SKM-1 treated with dmso at 0.1 percent for 144 hours (cell line): ENCODE results near the gene KCTD6.

Source experiments
- DNase-seq: peaks from one replicate; lab custom pipeline; 2025; ENCODE audit not compliant: unreplicated experiment; lab: John Stamatoyannopoulos, UW

Gene KCTD6

DNA sequence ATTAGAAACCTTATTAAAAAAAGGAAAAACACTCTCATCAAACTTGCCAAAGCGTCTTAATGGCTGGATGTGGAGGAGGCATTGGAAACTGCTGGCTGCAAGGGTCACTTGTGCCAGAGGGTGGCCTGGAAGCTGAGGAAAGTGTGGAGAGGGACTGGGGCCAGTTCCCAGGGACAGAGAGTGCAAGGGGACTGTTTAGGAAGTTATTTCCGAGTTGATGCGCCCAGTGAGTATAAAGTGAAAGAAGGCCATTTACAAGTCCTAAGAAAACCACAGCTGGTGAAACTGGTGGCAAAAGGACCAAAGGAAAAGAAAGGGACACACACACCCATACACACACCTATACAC lies 7.2 kb upstream of the KCTD6 start:
- DNase-seq = no peak

DNA sequence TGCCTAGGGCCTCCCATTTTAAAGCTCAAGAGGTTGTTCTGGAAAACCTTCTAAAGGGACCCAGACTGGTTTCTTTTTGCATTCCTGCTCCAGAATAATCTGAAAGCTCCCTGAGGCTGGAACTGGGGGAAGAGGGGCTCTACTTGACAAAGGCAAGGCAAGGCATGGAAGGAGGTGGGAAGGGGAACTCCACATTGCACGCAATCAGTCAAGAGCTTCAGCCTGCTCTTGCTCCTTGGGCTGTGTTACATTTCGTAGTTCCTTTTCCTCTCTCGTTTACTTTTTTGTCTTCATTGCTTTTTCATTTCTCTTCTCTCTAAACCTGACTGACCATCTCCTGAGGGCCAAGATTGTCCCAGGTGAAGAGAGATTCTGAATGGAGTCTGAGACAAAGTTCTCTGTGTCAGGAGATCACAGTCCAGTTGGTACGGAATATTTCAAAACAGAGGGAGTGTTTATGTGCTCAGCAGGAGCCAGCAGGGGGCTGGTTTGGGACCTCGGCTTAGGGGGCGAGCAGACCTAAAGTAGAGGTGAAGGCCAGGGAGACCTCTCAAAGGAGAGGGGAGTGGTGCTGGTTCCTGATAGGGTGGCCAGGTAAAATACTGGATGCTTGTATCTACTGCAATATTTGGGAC lies 6.0 kb upstream of the KCTD6 start:
- DNase-seq = no peak

DNA sequence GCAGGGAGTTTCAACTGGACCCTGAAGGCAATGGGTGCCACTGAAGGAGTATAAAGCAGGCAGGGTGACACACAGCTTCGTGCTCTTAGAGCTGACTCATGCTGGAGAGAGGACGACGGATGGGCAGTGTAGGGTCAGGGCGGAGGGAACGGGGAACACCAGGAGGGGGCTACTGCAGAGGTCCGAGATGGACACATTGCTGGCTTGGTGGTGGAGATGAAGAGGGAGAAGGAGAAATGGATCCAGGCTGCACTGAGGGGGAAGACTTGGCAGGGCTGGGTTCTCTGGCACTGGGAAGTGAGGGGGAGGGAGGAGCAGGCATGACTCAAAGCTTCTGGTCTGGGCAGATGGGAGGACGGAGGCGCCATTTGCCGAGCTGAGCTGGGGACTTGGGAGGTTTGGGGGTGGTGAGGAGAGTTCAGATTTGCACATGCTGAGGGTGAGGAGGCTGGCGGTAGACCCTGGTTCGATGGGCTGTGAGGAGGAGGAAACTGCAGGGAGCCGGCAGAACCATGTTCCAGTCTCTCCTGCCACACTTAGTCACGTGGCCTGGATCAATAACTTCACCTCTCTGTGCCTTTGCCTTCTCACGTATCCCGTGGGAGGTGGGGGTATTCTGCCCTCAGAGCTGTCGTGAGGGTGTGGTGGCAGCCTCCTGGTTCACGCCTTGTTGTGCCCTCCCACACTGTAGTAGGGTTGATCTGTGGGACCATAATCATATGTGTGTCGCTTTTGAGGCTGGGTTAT lies 4.6 kb upstream of the KCTD6 start:
- DNase-seq = no peak

DNA sequence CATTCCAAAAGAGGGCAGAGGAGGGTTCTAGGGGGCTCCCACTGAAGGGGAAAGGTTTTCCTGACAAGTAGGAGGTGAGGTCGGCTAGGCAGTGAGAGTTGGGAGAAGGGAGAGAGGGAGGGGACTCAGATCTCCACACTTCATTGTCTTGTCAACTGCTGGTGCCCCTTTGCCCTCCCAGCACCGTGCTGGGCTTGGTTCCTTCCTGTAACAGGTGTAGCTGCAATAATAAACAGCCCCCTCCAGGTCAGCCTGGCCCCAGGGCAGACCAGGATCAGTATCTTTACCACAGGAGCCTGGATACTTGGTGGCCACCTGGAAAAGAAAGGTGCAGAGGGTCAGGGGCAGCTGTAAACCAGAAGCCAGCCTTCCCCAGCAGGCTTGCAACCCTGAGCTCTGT lies 2.9 kb upstream of the KCTD6 start:
- no peak for DNase-seq

DNA sequence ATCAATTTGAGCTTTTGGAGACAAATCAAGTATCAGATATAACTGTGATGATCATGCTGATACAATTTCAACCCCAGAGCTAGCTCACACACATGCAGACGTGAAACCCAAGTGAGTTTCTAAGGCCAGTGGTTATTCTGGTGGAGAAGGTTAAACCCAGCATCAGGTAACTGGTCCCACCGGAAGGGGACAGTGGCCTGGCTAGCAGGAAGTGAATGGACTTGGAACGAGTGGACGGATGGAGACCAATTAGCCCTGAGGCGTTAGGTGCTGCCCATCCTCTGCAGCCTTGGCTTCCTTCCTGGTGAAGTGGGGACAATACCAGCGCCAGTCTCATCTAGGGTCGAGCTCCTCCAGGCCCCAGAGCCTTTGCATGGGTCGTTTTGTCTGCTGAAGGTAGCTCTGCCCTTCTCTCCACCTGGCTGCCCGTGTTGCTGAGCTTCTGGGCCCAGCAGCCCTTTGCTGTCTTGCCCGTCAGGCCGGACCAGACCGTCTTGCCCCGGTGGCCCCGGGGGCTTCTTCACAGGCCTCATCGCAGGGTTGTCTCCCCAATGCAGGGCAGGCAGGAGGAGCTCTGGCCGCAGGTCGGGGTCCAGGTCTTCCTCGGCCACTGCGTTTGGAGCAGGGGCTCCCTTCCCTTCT lies 915 bp upstream of the KCTD6 start:
- no peak for DNase-seq

DNA sequence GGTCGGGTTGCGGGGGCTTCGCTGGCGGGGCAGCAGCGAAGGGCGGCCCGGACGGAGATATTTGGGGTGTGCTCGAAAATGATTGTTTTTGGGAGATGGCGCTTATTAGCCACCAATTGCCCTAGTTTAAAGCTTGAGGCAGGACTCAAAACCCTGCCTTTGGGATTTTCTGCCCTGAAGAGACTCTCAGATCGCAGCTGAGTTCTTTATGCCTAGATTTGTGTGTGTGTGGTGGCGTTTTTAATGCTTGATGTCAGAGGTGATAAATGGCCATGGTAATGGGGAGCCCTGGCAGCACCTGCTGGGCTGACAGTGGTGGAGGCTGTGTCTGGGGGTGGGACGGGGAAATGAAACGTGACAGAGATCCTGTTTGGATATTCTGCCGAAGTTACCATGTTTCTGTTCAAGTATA lies 604 bp downstream of the KCTD6 start:
- DNase-seq = no peak

DNA sequence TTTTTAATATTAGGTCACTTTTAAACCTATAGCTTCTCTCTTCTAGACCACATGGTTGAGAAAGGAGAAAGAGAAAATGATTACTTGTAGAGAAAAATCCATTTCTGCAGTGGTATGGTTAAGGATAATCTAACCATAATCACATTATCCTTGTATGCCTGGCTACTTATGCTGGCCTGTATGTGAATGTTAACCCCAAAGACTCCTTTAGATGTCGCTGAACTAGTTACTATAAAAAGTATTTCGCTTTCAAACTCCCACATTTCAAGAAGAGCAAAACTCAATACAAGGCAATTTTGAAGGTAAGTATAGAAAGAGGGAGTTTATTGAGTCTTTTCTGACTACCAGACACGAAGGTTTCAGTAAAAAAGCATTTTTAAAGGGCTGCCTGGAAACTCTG lies 2.2 kb downstream of the KCTD6 start:
- no peak for DNase-seq

DNA sequence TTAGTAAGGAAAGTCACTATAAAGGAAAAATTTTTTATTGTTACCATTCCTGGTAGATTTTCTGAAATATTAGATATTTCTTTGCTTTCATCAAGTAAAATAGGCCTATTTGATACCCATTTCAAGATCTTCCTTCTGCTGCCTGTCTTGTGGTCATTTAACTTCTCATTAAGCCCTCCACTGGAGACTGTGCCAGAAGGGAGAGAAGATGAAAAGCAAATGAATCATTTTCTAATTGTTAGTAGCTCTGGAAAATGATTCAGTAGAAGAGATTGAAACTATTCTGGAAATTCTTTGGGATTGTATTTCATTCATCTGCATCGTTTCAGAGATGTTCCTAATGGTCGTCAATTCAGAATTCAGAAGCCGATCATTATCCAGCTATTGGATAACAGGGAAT lies 3.2 kb downstream of the KCTD6 start:
- no peak for DNase-seq

DNA sequence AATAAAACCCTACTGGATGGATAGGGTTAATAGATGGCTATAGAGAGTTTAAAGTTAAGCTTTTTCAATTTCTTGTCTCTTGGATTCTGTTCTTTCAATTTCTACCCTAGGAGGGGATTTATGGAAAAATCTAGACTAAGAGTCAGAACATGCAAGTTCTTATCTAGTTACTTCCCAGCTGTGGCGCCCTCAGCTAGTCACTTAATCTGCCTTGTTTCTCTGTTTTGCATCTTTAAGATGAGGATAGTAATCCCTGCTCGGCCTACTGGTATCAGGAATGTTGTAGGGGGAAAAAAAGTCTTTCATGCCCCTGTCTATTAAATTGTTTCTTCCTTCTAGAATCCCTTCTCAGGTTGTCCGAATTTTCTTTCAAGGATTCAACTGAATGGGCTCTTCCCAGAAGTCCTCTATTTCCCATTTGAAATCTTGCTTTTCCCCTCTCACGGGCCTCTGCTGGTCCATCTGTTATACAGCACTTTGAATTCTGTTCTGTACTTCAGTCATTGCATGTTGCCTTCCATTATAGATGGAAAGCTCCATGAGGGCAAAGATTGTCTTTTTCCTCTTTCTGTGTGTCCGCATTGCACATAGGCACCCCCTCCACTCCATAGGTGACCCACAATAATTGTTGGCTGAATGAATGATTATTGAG lies 4.4 kb downstream of the KCTD6 start:
- DNase-seq = no peak

DNA sequence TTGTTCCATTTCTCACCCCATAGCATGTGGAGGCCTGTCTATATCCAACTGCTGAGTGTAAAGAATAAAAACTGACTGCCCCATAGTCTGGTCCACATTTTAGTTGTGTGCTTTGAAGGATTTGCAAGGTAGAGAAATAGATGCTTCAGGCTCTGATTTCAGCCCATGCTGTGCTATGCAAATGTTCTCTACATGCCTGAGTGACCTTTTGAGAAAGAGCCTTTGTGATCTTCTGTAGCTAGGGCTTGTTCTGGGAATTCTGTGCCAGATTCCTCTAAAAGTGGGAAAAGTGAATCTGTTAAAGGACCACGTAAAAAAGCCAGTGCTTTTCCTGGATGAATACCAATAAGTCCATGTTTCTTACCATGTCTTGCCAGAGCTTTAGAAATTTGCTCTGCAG lies 5.2 kb downstream of the KCTD6 start:
- DNase-seq = no peak

DNA sequence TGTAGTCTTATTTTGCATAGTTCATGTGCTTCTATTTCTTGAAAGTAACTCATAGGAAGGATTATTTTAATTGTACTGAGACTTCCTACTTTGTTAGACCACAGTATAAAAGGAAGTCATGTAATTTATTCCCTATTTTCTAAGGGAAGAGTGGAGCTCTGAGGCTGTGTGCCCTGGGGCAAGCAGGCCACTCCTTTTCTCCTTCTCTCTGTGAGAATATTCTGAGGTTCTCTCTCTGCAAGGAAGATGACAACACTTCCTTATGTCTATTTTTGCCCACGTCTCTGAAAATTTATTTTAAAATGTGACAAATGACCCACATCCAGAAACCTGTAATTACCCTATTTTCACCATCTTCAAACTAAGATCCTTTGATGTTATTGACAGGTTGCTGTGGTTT lies 11.0 kb downstream of the KCTD6 start:
- DNase-seq = no peak

DNA sequence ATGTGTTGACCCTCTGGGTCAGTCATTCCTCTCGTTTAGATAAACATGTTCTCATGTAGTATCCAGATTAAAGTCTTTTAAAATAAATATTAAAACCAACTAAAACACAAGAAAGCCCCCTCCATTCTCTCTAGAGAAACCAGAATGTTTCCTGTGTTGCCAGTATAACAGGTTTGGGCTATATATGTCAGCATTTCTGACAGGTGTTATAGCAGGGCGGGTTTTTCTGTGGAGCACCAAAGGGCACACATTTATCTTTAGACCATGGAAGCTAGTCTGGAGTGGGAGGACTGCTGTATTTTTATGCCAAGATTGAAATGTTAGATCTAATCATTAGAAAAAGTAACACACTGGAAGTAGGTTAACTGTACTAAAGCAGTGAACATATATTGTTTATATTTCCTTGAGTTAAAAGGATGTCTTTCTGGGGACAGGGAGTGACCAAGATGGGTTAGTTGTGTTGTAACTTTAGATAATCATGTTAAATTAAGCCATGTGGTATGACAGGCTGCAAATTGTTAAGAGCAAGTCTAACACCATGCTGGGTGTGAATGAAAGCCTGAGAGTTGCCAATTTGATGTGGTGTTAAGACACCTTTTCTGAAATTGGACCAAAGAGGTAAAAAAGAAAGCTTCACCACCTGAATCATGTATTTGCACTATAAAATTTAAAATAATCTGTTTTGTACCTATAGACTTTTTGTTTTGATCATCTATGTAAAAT lies 15.6 kb downstream of the KCTD6 start:
- DNase-seq = no peak

DNA sequence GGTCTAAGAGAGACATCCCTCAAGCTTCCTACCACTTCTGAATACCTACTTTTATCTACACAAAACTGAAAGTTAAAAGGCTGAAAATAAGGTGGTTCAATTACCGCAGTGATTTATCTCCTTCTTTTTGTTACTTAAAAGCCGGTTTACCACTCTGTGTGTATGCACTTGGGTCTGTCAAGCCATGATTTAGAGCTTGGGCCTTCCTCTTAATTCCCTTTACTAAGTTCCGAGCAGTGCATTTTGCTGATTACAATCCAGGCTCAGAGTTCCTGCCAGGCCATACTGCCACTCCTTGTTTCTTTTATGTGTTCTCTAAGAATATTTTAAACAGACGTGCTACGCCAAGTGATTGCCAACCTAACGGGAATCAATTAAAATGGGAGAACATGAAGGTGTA lies 16.5 kb downstream of the KCTD6 start:
- no peak for DNase-seq

DNA sequence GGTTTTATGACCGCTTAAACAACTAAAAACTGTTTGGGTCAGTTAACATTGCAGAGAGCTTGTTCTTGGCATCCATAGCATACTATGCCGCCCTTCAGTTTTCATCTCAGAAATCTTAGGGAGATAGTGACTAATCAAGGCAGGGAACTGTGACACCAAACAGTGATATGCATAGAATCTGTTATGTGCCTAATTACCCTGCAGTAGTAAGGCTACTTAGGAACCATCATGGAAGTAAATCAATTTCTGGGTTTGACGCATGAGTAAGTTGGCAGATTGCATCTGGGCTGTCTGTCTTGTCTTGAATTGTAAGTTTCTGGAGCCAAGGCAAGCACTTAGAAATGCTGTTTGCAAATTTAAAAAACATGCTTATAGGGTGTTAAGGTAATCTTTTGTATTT lies 22.5 kb downstream of the KCTD6 start:
- no peak for DNase-seq

DNA sequence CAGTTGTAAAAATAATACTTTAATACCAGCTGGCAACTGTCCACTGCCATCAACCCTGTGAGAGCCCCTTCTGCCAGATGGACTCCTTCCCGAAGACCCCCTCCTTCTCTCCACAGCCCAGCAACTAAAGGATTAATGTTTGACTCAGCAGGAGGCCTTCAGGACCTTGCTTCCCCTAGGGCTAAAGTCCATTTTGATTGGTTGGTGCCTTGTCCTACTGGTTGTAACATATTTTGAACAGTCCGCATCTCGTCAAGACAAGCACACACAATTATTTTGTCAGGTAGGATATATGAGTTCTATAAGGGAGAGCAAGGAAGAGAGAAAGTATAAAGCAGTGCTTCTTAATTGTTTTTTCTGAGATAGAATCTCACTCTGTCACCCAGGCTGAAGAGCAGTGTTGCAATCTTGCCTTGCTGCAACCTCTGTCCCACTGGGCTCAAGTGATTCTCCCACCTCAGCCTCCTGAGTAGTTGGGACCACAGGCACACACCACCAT lies 26.4 kb downstream of the KCTD6 start:
- no peak for DNase-seq

DNA sequence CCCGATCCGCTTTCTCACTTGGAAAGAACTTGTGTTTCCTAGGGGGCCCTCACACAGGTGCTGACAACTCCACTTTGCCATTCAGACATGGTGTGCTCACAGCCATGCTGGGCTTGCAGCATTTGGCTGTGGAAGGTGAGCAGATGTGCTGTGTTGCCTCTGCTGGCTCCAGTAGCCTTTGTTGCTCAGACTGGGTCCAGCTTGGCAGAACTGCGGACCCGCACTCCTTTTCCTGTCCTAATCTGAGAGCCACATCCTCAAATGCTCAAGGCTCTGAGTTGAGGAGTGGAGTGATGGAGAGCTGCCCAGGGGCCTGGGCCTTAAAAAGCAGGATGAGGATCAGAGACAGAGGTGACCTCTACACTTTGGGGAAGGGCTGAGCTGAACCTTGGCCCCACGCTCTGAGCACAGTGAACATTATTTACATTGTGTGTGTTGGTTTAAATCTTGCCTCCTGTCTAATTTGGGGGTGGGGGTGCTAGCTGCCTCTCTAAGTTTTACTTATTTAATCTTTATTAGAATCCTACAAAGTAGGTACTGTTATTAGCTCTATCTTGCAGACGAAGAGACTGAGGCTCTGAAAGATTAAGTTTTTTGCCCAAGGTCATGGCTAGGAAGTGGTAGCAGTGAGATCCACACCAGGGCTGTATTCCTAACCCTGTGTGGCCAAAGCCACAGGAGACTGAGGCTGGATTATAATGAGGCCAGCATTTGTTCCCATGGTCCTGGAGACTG lies 27.9 kb downstream of the KCTD6 start:
- no peak for DNase-seq

DNA sequence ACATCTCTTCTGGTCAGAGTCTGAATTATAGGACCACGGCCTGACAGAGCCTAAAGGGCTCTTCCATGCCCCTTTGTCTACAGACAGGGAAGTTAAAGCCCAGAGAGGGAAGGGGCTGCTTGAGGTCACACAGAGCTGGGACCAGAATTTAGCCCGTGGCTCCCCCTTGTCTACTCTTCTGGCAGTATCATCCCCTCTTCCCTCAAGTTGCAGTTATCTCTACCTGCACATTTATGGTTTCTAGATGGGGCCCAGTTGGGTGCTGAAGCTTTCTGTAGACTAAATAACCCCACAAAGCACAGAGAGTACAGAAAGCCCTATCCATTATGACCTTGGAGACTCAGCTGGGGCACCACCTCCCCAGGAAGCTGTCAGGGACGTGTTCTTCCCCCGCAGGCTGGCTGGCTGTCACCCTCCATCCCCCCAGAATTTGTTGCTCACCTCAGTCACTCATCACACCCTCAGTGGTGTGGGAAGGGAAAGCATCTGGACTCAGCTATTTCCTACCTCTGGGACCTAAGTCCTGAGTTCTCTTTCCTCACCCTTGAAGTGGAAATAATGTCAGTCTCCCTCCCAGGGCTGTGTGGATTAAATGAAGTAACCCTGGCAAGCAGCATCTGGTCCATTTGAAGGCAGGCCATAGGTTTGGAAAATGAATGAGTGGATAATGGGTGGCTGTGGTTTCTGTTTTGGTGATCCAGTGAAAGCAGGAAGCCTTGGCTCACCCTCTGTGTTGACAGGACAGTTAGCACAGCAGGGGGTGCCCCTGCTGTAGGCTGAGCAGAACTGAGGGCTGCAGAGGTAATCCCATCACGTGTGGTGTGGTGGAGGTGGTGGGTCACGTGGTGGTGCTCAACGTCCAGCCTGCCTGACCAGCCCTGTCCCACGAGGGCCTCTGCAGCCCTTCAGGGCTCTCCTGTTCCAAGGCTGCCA lies 28.8 kb downstream of the KCTD6 start:
- no peak for DNase-seq

DNA sequence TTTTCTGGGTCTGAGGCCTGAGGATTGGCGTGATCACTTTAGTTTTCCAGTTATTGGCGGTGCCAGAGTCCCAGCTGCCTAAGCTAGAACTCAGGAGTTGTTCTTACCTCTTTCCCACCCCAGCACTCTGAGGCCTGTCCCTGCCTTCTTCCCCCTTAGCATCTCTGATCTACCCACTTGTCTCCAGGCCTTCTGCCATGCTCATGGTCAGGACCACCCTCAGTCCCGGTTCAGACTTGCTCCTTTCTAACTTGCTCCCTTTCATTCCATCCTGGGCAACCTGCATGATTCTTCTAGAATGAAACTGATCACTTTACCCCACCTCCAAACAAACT lies 29.4 kb downstream of the KCTD6 start:
- DNase-seq = no peak

DNA sequence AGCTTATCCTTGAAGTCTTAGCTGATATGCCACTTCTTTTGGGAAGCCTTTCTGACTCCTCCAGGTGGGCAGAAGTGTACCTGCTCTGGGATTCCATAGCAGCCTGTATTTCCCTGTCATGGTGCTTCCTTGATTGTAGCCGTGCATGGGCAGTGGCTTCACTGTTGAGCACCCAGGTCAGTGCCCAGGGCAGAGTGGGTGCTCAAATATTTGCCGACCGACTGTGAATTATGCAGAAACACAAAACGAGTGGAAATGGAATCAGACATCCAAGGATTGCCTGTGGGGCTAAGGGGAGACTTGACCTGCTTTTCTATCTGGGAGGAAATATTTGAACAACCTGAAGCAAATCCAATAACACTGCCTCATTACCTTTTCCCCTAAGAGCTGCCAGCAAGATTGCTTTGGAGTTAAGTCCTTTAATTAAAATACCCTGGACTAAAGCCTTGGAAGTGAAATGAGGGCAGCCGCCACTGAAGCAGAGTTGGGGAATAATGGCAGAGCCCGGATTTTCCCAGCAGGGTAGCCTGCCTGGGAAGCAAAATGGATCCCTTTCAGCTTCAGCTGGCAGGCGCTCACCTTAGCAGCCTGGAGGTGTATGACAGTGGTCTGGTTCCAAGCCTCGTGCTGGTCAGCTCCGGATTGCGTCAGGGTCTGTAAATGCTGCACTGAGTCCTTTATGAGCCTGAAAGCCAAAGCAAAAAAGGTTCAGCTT lies 30.2 kb downstream of the KCTD6 start:
- no peak for DNase-seq
